PC-9 (cell line): ENCODE data around the gene XRCC5.

Source experiments
- CTCF ChIP-seq: fragments of 200-600 bp; sonication (generic); conservative IDR thresholded peaks from 2 replicates; pipeline ENCODE4 v1.6.1; 2017; ENCODE audit warnings: mixed run types, antibody characterized with exemption, mild to moderate bottlenecking, moderate library complexity
- EZH2 ChIP-seq: fragments of 200-600 bp; sonication (generic); IDR thresholded peaks from 2 replicates; pipeline ENCODE4 v1.8.0; 2017; ENCODE audit warnings: antibody characterized with exemption, low read depth

GRCh38 chr2:216172493-216172892 lies 63.3 kb downstream of the XRCC5 start:
- no peak for TF ChIP-seq CTCF
- no peak for TF ChIP-seq EZH2
